H1 (cell line): ENCODE results near the gene POLR2F. TPM values are rescaled to one million over a fixed set of nuclear protein-coding genes. Genes with fewer than 3 reads are reported as not detected.

Experiments used
- CTCF ChIA-PET: fragments of 300-600 bp; sonication (Branson Sonifier 250); formaldehyde crosslinking; loops from one replicate; lab custom pipeline; 2021; ENCODE audit not compliant: partially characterized antibody; lab: Charles Lee
- POLR2A ChIA-PET: fragments of 300-600 bp; sonication (Branson Sonifier 250); formaldehyde crosslinking; loops from one replicate; lab custom pipeline; 2021; ENCODE audit warnings: inconsistent platforms; ENCODE audit not compliant: partially characterized antibody; lab: Charles Lee
- DNase-seq, 2 experiments: peaks; one replicate each; pipeline versions ENCODE4 v3.0.0 to v3.0.0-alpha.2; 2010 to 2022; ENCODE audit warnings: low spot score in 2 of 2, low read depth in 1 of 2, mixed read lengths in 1 of 2
- FAIRE-seq: peaks from 2 replicates; lab custom pipeline; 2011; peaks lifted over from hg19 to GRCh38; lab: Jason Lieb, UNC
- H2AFZ ChIP-seq: 2 replicates; pipeline ENCODE4 v1.8.1; 2012; ENCODE audit warnings: low read length, inconsistent platforms
- H2AK5ac ChIP-seq: 2 replicates; pipeline ENCODE4 v1.6.1; 2013; ENCODE audit warnings: low read depth, low read length
- H2BK120ac ChIP-seq: replicated peaks from 2 replicates; pipeline ENCODE3; 2013; ENCODE audit warnings: low read depth, low read length, inconsistent platforms
- H2BK12ac ChIP-seq: 2 replicates; pipeline ENCODE4 v1.6.1; 2013; ENCODE audit warnings: low read depth, low read length
- H2BK15ac ChIP-seq: 2 replicates; pipeline ENCODE4 v1.6.1; 2013; ENCODE audit warnings: low read length
- H2BK20ac ChIP-seq: 2 replicates; pipeline ENCODE4 v1.6.1; 2013; ENCODE audit warnings: low read length
- H2BK5ac ChIP-seq: 2 replicates; pipeline ENCODE4 v1.6.1; 2013; ENCODE audit warnings: low read depth, low read length
- H3K14ac ChIP-seq: 2 replicates; pipeline ENCODE4 v1.6.1; 2013; ENCODE audit warnings: inconsistent platforms; ENCODE audit not compliant: insufficient read length
- H3K18ac ChIP-seq: 2 replicates; pipeline ENCODE4 v1.6.1; 2013; ENCODE audit warnings: low read length; ENCODE audit errors: extremely low read depth
- H3K23ac ChIP-seq: 2 replicates; pipeline ENCODE4 v1.6.1; 2013; ENCODE audit warnings: inconsistent platforms; ENCODE audit not compliant: insufficient read length
- H3K23me2 ChIP-seq: 2 replicates; pipeline ENCODE4 v1.6.1; 2013; ENCODE audit warnings: low read depth, low read length
- H3K27ac ChIP-seq: 2 replicates; pipeline ENCODE4 v1.6.1; 2011; ENCODE audit warnings: low read depth, low read length, inconsistent platforms
- H3K27me3 ChIP-seq, 4 experiments: replicated peaks in 1 of 4; 1 replicate in 1 of 4; 2 replicates in 3 of 4; pipeline versions ENCODE4 v1.6.1 to v1.8.1; 2011 to 2013; ENCODE audit warnings: low read length in 3 of 4, mild to moderate bottlenecking in 3 of 4, inconsistent platforms in 2 of 4, mixed read lengths in 2 of 4, moderate library complexity in 1 of 4; ENCODE audit not compliant: control insufficient read depth in 3 of 4, insufficient read depth in 3 of 4; ENCODE audit errors: extremely low read depth in 1 of 4
- H3K36me3 ChIP-seq, 4 experiments: 2 replicates each; pipeline versions ENCODE4 v1.6.1 to v1.8.1; 2011 to 2013; ENCODE audit warnings: mild to moderate bottlenecking in 4 of 4, low read length in 3 of 4, moderate library complexity in 2 of 4, control low read depth in 1 of 4, inconsistent platforms in 1 of 4; ENCODE audit not compliant: insufficient read depth in 4 of 4, control insufficient read depth in 2 of 4
- H3K4ac ChIP-seq: replicated peaks from 2 replicates; pipeline ENCODE3; 2013; ENCODE audit warnings: low read length, low read depth, mixed read lengths, inconsistent platforms; ENCODE audit not compliant: insufficient read length
- H3K4me1 ChIP-seq, 4 experiments: replicated peaks in 1 of 4; 1 replicate in 1 of 4; 2 replicates in 3 of 4; pipeline versions ENCODE4 v1.6.1 to v1.8.1; 2011 to 2013; ENCODE audit warnings: low read length in 3 of 4, inconsistent platforms in 2 of 4, mixed read lengths in 1 of 4; ENCODE audit not compliant: insufficient read depth in 4 of 4, control insufficient read depth in 3 of 4
- H3K4me2 ChIP-seq, 2 experiments: 2 replicates each; pipeline versions ENCODE4 v1.6.1 to v1.8.1; 2011 to 2013; ENCODE audit warnings: low read depth in 2 of 2, low read length in 2 of 2, control low read depth in 1 of 2, inconsistent platforms in 1 of 2, mild to moderate bottlenecking in 1 of 2; ENCODE audit not compliant: insufficient read depth in 1 of 2
- H3K4me3 ChIP-seq, 4 experiments: fragments of 200-600, 300-600 bp in 1 of 4; sonication (generic), shearing (Covaris generic), sonication (Bioruptor Twin) in 1 of 4; 2 replicates each; pipeline versions ENCODE4 v1.5.1 to v1.8.1; 2011 to 2016; ENCODE audit warnings: low read length in 4 of 4, low read depth in 3 of 4, control low read depth in 2 of 4, inconsistent platforms in 2 of 4, mild to moderate bottlenecking in 2 of 4, mixed read lengths in 1 of 4, moderate library complexity in 1 of 4; ENCODE audit not compliant: insufficient read depth in 2 of 4; ENCODE audit errors: extremely low read depth in 1 of 4
- H3K56ac ChIP-seq: replicated peaks from 2 replicates; pipeline ENCODE3; 2013; ENCODE audit warnings: low read depth, mild to moderate bottlenecking, mixed read lengths, low read length, inconsistent platforms; ENCODE audit not compliant: insufficient read length
- H3K79me1 ChIP-seq: 2 replicates; pipeline ENCODE4 v1.6.1; 2013; ENCODE audit warnings: low read depth, low read length, control low read depth
- H3K79me2 ChIP-seq, 2 experiments: 2 replicates each; pipeline versions ENCODE4 v1.6.1 to v1.8.1; 2012 to 2013; ENCODE audit warnings: low read length in 2 of 2, mild to moderate bottlenecking in 2 of 2, inconsistent platforms in 1 of 2; ENCODE audit not compliant: insufficient read depth in 2 of 2, control insufficient read depth in 1 of 2
- H3K9ac ChIP-seq, 4 experiments: replicated peaks in 1 of 4; 1 replicate in 1 of 4; 2 replicates in 3 of 4; pipeline versions ENCODE4 v1.6.1 to v1.8.1; 2011 to 2013; ENCODE audit warnings: low read depth in 3 of 4, low read length in 3 of 4, control low read depth in 2 of 4, mild to moderate bottlenecking in 2 of 4, moderate library complexity in 2 of 4, inconsistent platforms in 1 of 4; ENCODE audit errors: extremely low read depth in 1 of 4
- H3K9me3 ChIP-seq, 2 experiments: 2 replicates each; pipeline versions ENCODE4 v1.6.1 to v1.8.1; 2012 to 2013; ENCODE audit warnings: mild to moderate bottlenecking in 2 of 2, moderate library complexity in 2 of 2, control low read depth in 1 of 2, inconsistent platforms in 1 of 2, low read depth in 1 of 2, low read length in 1 of 2, mixed read lengths in 1 of 2; ENCODE audit not compliant: insufficient read depth in 2 of 2
- H4K20me1 ChIP-seq, 2 experiments: replicated peaks in 1 of 2; 2 replicates each; pipeline versions ENCODE3 to v1.8.1; 2011 to 2013; ENCODE audit warnings: inconsistent platforms in 2 of 2, low read length in 2 of 2, mild to moderate bottlenecking in 1 of 2; ENCODE audit not compliant: insufficient read depth in 2 of 2, control insufficient read depth in 1 of 2
- H4K5ac ChIP-seq: 2 replicates; pipeline ENCODE4 v1.6.1; 2013; ENCODE audit warnings: low read length, low read depth, mixed read lengths, inconsistent platforms; ENCODE audit not compliant: insufficient read length
- H4K8ac ChIP-seq: 2 replicates; pipeline ENCODE4 v1.8.0; 2013; ENCODE audit warnings: mild to moderate bottlenecking, moderate library complexity, low read length, inconsistent platforms; ENCODE audit not compliant: insufficient read depth; ENCODE audit errors: extremely low read depth
- H4K91ac ChIP-seq: replicated peaks from 2 replicates; pipeline ENCODE3; 2013; ENCODE audit warnings: low read length, mixed read lengths, inconsistent platforms; ENCODE audit not compliant: insufficient read length
- CREB1 ChIP-seq: IDR thresholded peaks from 2 replicates; pipeline ENCODE4 v1.6.1; 2012; ENCODE audit warnings: inconsistent platforms
- CTBP2 ChIP-seq: IDR thresholded peaks from 2 replicates; pipeline ENCODE4 v1.7.0; 2011; ENCODE audit warnings: borderline replicate concordance, mild to moderate bottlenecking, moderate library complexity, mixed read lengths, low read length; ENCODE audit not compliant: insufficient read depth, insufficient read length
- POLR2A ChIP-seq, 2 experiments: IDR thresholded peaks; 1 replicate in 1 of 2; 2 replicates in 1 of 2; pipeline ENCODE4 v1.6.1; 2011; ENCODE audit warnings: low read depth in 2 of 2, low read length in 2 of 2, mild to moderate bottlenecking in 2 of 2; ENCODE audit errors: control extremely low read depth in 1 of 2
- POU5F1 ChIP-seq: IDR thresholded peaks from 2 replicates; pipeline ENCODE4 v1.6.1; 2011; ENCODE audit warnings: low read depth, mild to moderate bottlenecking, low read length, moderate library complexity
- RBBP5 ChIP-seq: IDR thresholded peaks from 2 replicates; pipeline ENCODE4 v1.7.1; 2012; ENCODE audit warnings: low read depth, mild to moderate bottlenecking, inconsistent platforms, low read length, moderate library complexity, borderline replicate concordance
- WGBS, 2 experiments: shearing (Covaris generic) in 1 of 2; methylation state at CpG; one replicate each; pipeline versions ENCODE4 v1.1.6 to v1.1.7; 2013 to 2015; ENCODE audit warnings: low lambda C conversion rate in 2 of 2, mixed read lengths in 2 of 2, inconsistent platforms in 1 of 2, low coverage in 1 of 2, missing lambda C conversion rate in 1 of 2; ENCODE audit not compliant: insufficient replicate concordance in 2 of 2, insufficient coverage in 1 of 2, insufficient read length in 1 of 2; ENCODE audit errors: extremely low coverage in 1 of 2, missing lambda C conversion rate in 1 of 2; 5-methylcytosine and 5-hydroxymethylcytosine counted together
- polyA plus RNA-seq, 7 experiments: library from polyadenylated mRNA; depleted of rRNA in 3 of 7; stranded (reverse) in 5 of 7; unstranded in 2 of 7; fragments of >200 nt in 5 of 7; fragments of 200-250 nt in 2 of 7; gene quantifications; 1 replicate in 5 of 7; 2 replicates in 1 of 7; 4 replicates in 1 of 7; pipeline versions ENCODE4 v1.2.1 to v1.2.3, GENCODE V29; 2011 to 2013; ENCODE audit warnings: missing spikeins in 2 of 7, mixed read lengths in 2 of 7
- total RNA-seq: library from RNA; stranded (reverse); fragmentation: NEBNext Ultra II Directional; extraction: Animal tissue kit (Norgen Biotek cat#: 25700); gene quantifications from 2 replicates; pipeline ENCODE4 v1.2.1, GENCODE V29; 2021

The POLR2F gene
- total and polyA plus RNA-seq, 2 of the 8 experiments (the other 6 are each of a cell fraction or from before 2014, with no cell fraction given) = 150 to 176 TPM

DNA sequence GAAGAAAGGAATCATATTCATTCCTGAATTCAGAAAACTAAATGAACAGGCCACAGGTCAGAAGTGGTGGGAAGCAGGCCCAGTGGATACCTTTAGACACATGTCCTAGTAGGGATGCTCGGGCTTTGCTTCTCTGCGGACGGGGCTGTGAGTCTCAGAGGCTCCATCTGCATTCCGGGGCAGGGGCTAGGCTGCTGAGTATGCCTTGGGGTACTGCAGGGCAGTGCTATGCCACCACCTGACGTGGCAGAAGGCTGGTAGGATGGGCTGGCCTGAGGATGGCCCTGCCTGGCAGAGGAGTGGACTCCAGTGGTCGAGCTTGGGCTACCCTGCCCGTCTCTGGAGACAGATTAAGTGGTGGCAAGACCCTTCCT is 9.7 kb upstream of the POLR2F start:
- Histone ChIP-seq H3K9me3 (no peaks in the 10 kb centered on the region), H3K56ac (no peak overlapping the region), H4K8ac (no peak overlapping the region), H4K91ac (no peak overlapping the region), H3K36me3 (peaks cover 0 to 4% (median 0%) of the 10 kb centered on the region in 4 experiments; a peak in 2 of 8 replicates), H3K4ac (no peak overlapping the region), H4K20me1 (no peaks in the 10 kb centered on the region), H3K79me2 (no peaks in the 10 kb centered on the region), H3K4me3 (no peak overlapping the region), H3K4me1 (no peaks in the 10 kb centered on the region), H2BK120ac (no peak overlapping the region), H3K4me2 (no peak overlapping the region), H2BK5ac (no peak overlapping the region), H3K27ac (no peak overlapping the region), H3K79me1 (no peaks in the 10 kb centered on the region), H2BK12ac (no peak overlapping the region), H3K23me2 (no peaks in the 10 kb centered on the region), H3K14ac (no peak overlapping the region), H2AFZ (no peak overlapping the region), H3K23ac (no peak overlapping the region), H2BK20ac (no peak overlapping the region), H2BK15ac (no peak overlapping the region), H4K5ac (no peak overlapping the region), H3K27me3 (no peaks in the 10 kb centered on the region), H2AK5ac (no peak overlapping the region), H3K18ac (no peak overlapping the region), H3K9ac (no peak overlapping the region)
- ChIA-PET CTCF (interaction anchor here (0.7 to 2.7 kb wide), 4 partner anchors 10 to 22 kb away, joined by 3 to 9 read pairs (median 3); no protein-coding TSS in a partner anchor), POLR2A (interaction anchor here (1.0 kb wide), 1 partner anchor 9 kb away, joined by 5 read pairs; no protein-coding TSS in a partner anchor)
- TF ChIP-seq CREB1 (no peak), POU5F1 (no peak), RBBP5 (no peak), CTBP2 (no peak), POLR2A (IDR thresholded peaks at IDR 0.05; ENCODE audit: control extremely low read depth in 1 of 2, low read depth in 2 of 2, low read length in 2 of 2) (no peak)
- 84% methylated on average over 7 of the region's 7 CpGs; no CpG with 5 or more reads in 1 of the 2 experiments for WGBS, 2 experiments
- FAIRE-seq (no peak), DNase-seq (no peak)
